K562 (cell line): ENCODE results near the gene MAGEB4. TPM values are rescaled to one million over a fixed set of nuclear protein-coding genes. Genes with fewer than 3 reads are reported as not detected.

Experiments used
- CBX8 ChIP-seq: fragments of 200-600 bp; sonication (generic); IDR thresholded peaks from 2 replicates; pipeline ENCODE4 v1.6.1; 2012; ENCODE audit warnings: borderline replicate concordance, mixed run types, low read depth, mild to moderate bottlenecking, moderate library complexity, mixed read lengths, low read length, control low read depth, inconsistent platforms; ENCODE audit not compliant: poor library complexity, severe bottlenecking; ENCODE audit errors: extremely low read depth
- E2F1 ChIP-seq: sonication (generic); formaldehyde crosslinking; IDR thresholded peaks from 2 replicates; pipeline ENCODE4 v1.8.1; 2023; ENCODE audit warnings: mild to moderate bottlenecking, missing genetic modification reagents, moderate library complexity
- E4F1 ChIP-seq: fragments of 250-450 bp; sonication (Bioruptor Pico); IDR thresholded peaks from 2 replicates; pipeline ENCODE4 v1.5.0; 2021; ENCODE audit warnings: mild to moderate bottlenecking, borderline replicate concordance
- EP300 ChIP-seq: IDR thresholded peaks from 2 replicates; pipeline ENCODE4 v1.6.1; 2012; ENCODE audit warnings: low read length, improper control_type of control experiment
- FOXJ3 ChIP-seq: sonication (generic); formaldehyde crosslinking; IDR thresholded peaks from 2 replicates; pipeline ENCODE4 v1.4.0; 2020; ENCODE audit warnings: mild to moderate bottlenecking, missing genetic modification reagents
- MYC ChIP-seq, 2 experiments: fragments of 250-450 bp in 1 of 2; sonication (Bioruptor Pico) in 1 of 2; IDR thresholded peaks; 2 replicates each; pipeline versions ENCODE4 v1.5.1 to v1.6.1; 2012 to 2021; ENCODE audit warnings: low read depth in 2 of 2, borderline replicate concordance in 1 of 2, improper control_type of control experiment in 1 of 2, low read length in 1 of 2, mild to moderate bottlenecking in 1 of 2, moderate library complexity in 1 of 2
- PRDM10 ChIP-seq: fragments of 450-650 bp; IDR thresholded peaks from 2 replicates; pipeline ENCODE4 v1.6.1; 2018; ENCODE audit not compliant: partially characterized antibody
- SIX5 ChIP-seq, 2 experiments: IDR thresholded peaks; 2 replicates each; pipeline ENCODE4 v1.6.1; 2011; ENCODE audit warnings: low read length in 2 of 2, borderline replicate concordance in 1 of 2, low read depth in 1 of 2, mild to moderate bottlenecking in 1 of 2, moderate library complexity in 1 of 2; ENCODE audit not compliant: insufficient read depth in 1 of 2
- TBL1XR1 ChIP-seq, 2 experiments: IDR thresholded peaks; 2 replicates each; pipeline ENCODE4 v1.6.1; 2012; ENCODE audit warnings: improper control_type of control experiment in 2 of 2, low read length in 2 of 2, mild to moderate bottlenecking in 1 of 2
- ZBTB34 ChIP-seq: fragments of 250-450 bp; sonication (Bioruptor Pico); IDR thresholded peaks from 2 replicates; pipeline ENCODE4 v1.8.0; 2021; ENCODE audit warnings: mild to moderate bottlenecking, moderate library complexity
- ZNF263 ChIP-seq: sonication (generic); formaldehyde crosslinking; IDR thresholded peaks from 2 replicates; pipeline ENCODE4 v1.8.0; 2022; ENCODE audit warnings: mild to moderate bottlenecking, missing genetic modification reagents, borderline replicate concordance
- polyA plus RNA-seq, 8 experiments: library from polyadenylated mRNA; depleted of rRNA in 4 of 8; stranded (reverse) in 5 of 8; unstranded in 3 of 8; fragments of >200 nt; fragmentation: Nextera tagmentation in 2 of 8; fragmentation: Illumina TruSeq in 1 of 8; extraction: Ambion mirVana in 2 of 8; extraction: Trizol in 1 of 8; gene quantifications; 2 replicates each; pipeline versions ENCODE4 v1.2.1 to v1.2.3, GENCODE V29; 2011 to 2014; ENCODE audit warnings: inconsistent platforms in 1 of 8, missing spikeins in 1 of 8
- total RNA-seq, 7 experiments: library from RNA; depleted of rRNA in 6 of 7; stranded (reverse); fragments of >200 nt in 6 of 7; fragmentation: Illumina TruSeq in 2 of 7; extraction: Trizol in 2 of 7; gene quantifications; 2 replicates each; pipeline versions ENCODE4 v1.2.1 to v1.2.3, GENCODE V29; 2011 to 2021; ENCODE audit warnings: low replicate concordance in 1 of 7
- TF ChIP-seq, protein P1 (sequence below), 2 experiments: fragments of 450-650 bp in 1 of 2; IDR thresholded peaks; 2 replicates each; pipeline ENCODE4 v1.6.1; 2011 to 2017; ENCODE audit warnings: low read depth in 2 of 2, antibody characterized with exemption in 1 of 2, borderline replicate concordance in 1 of 2, low read length in 1 of 2, mild to moderate bottlenecking in 1 of 2, mixed read lengths in 1 of 2; ENCODE audit not compliant: control insufficient read depth in 1 of 2

MAGEB4 gene
- total and polyA plus RNA-seq, 9 of the 15 experiments (the other 6 are each of a cell fraction or from before 2014, with no cell fraction given), result 0.04 to 0.09 (median 0.06) TPM; not detected in 6

GRCh38 chrX:30246769-30247489, 5.1 kb downstream of the MAGEB4 start, which contains the start of gene MAGEB1 (continued):
- no peak for TF ChIP-seq E4F1
- no peak for TF ChIP-seq CBX8
- TF ChIP-seq TBL1XR1 (IDR thresholded peaks at IDR 0.05; ENCODE audit: low read length in 2 of 2), result no peak
- TF ChIP-seq E2F1 (CRISPR knock-in tag), result no peak
- TF ChIP-seq ZNF263, result no peak
- no peak for TF ChIP-seq SIX5 (IDR thresholded peaks at IDR 0.05; ENCODE audit: borderline replicate concordance in 1 of 2, insufficient read depth in 1 of 2, low read depth in 1 of 2, low read length in 2 of 2)
- 0 out of 2 replicates have a peak, but pooled peaks have one; percentile 7 for TF ChIP-seq MYC (IDR thresholded peaks at IDR 0.05; ENCODE audit: low read depth, low read length)
- TF ChIP-seq MYC (CRISPR knock-in tag; IDR thresholded peaks at IDR 0.05; ENCODE audit: borderline replicate concordance, low read depth), result no peak
- TF ChIP-seq EP300, result no peak
- TF ChIP-seq FOXJ3 (CRISPR knock-in tag), result no peak
- TF ChIP-seq PRDM10, result peak; percentile 12
- TF ChIP-seq, protein P1, sequence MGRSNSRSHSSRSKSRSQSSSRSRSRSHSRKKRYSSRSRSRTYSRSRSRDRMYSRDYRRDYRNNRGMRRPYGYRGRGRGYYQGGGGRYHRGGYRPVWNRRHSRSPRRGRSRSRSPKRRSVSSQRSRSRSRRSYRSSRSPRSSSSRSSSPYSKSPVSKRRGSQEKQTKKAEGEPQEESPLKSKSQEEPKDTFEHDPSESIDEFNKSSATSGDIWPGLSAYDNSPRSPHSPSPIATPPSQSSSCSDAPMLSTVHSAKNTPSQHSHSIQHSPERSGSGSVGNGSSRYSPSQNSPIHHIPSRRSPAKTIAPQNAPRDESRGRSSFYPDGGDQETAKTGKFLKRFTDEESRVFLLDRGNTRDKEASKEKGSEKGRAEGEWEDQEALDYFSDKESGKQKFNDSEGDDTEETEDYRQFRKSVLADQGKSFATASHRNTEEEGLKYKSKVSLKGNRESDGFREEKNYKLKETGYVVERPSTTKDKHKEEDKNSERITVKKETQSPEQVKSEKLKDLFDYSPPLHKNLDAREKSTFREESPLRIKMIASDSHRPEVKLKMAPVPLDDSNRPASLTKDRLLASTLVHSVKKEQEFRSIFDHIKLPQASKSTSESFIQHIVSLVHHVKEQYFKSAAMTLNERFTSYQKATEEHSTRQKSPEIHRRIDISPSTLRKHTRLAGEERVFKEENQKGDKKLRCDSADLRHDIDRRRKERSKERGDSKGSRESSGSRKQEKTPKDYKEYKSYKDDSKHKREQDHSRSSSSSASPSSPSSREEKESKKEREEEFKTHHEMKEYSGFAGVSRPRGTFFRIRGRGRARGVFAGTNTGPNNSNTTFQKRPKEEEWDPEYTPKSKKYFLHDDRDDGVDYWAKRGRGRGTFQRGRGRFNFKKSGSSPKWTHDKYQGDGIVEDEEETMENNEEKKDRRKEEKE (IDR thresholded peaks at IDR 0.05; ENCODE audit: borderline replicate concordance in 1 of 2, control insufficient read depth in 1 of 2, low read depth in 2 of 2, low read length in 1 of 2), result no peak
- no peak for TF ChIP-seq ZBTB34 (CRISPR knock-in tag)
